ENCODE measurements around the gene SMOC2.
"Not testable (repeated sequence)": the region's sequence is repeated elsewhere in the genome, so short reads cannot be mapped to it uniquely, and the experiment has no call there.

The SMOC2 gene

DNA sequence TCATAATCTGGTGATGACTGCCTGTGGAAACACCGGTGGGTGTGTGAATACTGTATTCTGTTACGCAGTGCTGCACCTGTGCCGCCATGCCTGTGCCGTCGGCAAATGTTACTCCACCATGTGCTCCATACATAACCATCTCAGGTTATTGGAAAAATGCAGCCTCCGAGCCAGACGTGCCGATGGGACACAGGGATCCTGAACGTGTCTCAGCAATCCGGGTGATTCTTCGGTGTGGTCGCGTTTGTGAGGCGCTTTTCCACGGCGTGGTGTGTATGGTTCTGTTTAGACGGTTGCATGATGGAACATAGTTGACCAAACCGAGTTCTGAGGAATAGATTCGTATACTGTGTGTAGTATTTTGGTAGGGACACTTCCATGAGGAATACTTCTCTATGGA is 130.3 kb downstream of the SMOC2 start:
- TF ChIP-seq POLR2A (IDR thresholded peaks at IDR 0.05; ENCODE audit: low read depth, low read length) = no peak
- FAIRE-seq (no peak), DNase-seq (ENCODE audit: insufficient read length, low spot score) (no peak)

DNA sequence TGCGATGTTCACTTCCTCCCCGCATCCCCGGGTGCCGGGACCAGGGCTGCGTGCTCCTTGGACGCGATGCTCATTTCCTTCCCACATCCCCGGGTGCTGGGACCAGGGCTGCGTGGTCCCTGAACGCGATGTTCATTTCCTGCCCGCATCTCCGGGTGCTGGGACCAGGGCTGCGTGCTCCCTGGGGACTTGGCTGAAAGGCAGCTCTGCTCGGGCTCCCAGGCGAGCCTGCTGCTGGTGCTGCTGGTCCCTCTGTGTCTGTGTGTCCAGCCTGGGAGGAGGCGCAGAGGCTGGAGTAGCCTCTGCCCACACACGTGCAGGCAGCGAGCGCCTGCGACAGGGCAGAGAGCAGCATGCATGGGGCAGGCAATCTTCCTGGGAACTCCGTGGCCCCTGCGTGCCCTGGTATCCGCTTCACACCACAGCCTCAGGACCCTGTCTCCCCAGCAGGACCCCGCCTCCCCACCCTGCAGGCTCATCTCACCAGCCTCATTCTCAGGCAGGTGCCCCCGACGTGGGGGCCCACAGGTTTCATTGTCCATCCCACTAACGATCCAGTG is 132.4 kb downstream of the SMOC2 start:
- DNase-seq (ENCODE audit: insufficient read length, low spot score); FAIRE-seq: not testable (repeated sequence)

DNA sequence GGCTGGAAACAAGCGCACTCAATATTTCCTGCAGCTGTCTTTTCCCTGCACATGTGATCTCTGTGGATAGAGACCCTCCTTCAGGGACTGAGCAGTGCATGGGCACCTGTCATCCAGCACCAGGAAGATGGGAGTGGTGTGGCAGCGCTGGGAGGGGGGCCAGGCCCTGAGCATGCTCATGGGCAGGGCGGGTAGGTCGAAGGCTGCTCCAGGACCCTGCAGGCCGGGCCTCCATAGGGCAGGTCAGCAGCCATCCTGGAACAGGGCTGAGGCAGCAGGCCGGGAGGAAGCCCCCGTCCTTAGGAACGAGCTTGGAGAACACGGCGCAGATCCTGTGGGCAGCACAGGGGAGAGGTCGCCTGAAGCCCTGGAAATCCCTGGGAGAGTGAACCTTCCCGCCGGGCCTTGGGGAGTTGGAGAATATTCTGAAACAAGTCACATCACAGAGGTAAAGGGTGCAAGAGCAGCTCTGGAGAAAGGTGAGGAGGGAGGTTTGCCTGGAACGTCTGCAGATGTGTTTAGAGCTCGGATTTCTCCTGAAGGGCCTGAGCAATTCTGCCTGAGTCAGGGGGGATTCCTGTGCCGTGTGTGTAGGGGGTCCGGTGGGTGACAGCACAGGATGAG is 133.2 kb downstream of the SMOC2 start:
- TF ChIP-seq POLR2A (IDR thresholded peaks at IDR 0.05; ENCODE audit: low read depth, low read length) = no peak
- DNase-seq (ENCODE audit: insufficient read length, low spot score) = no peak
- no peak for FAIRE-seq

- FAIRE-seq (no peak), DNase-seq (ENCODE audit: insufficient read length, low spot score) (no peak)
- TF ChIP-seq POLR2A (IDR thresholded peaks at IDR 0.05; ENCODE audit: low read depth, low read length) = no peak
These were observed 133.8 kb downstream of the SMOC2 start for GRCh38 chr6:168574699-168575195.

DNA sequence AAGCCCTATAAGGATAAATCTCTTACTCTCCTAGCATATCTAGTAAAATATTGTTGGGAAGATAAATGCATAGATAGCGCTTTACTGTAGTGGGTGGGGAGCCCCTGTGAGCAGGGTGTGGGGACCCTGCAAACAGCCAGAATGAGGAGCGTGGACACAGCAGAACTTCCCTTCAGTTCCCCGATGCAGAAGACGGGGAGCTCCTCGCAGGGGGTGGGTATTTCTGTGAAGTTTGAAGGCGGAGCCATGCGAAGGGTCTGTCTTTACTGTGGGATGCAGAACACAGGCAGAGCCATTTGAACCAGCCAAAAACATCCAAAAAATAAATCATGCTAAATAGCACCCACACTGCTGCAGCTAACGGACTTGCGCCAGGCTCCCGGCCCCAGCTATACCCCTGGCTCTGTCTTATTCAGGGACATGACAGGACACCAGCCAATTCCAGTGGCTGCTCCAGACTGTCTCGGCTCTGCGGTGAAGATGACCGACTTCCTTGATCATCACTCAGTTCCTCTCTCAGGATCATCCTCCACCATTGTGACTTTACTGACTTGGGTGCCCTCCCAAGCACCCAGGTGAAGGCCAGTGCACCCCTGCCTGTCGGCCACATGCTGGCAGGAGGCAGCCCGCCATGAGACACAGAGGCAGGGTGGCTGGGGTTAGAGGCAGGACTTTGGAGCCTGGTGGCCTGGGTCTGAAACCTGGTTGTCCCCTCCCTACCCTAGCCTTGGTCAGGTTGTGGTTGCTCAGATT is 134.5 kb downstream of the SMOC2 start:
- DNase-seq (ENCODE audit: insufficient read length, low spot score) (no peak), FAIRE-seq (no peak)
- no peak for TF ChIP-seq POLR2A (IDR thresholded peaks at IDR 0.05; ENCODE audit: low read depth, low read length)

DNA sequence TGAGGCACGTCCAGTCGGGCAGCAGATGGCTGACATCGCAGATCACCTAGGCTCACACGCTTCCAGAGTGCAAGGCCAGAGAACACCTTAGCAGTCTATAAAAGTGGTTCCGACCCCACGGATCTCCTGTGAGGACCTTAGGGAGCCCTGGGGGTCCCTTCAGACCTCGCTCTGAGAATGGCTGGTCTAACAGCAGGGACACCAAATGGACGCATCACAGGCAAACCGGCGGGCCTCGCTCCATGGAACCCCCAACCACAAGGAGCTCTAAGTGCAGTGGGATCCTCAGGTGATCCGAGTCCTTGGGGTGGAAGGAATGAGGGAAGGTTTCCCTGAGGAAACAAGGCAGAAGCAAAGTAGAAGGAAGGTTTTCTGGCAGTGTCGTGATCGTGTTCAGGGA is 135.4 kb downstream of the SMOC2 start:
- no peak for TF ChIP-seq POLR2A (IDR thresholded peaks at IDR 0.05; ENCODE audit: low read depth, low read length)
- FAIRE-seq (no peak), DNase-seq (ENCODE audit: insufficient read length, low spot score) (no peak)

DNA sequence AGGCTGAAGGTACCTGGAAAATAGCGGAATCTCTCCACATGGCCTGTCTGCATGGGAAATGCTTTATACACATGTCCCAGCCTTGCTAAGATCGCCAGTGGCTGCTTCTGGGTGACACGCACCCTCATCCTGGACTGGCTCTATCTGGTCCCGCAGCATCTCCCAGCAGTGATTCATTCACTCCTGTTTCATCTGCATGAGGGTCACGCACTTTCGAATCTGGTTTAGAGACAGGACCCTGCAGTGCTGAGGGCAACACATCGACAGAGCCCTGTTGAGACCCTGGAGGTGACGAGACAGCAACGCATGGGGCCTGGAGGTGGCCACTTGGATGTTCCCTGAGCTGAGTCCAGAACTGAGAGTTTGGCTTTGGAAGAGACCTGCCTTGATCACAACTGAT is 136.5 kb downstream of the SMOC2 start:
- no peak for TF ChIP-seq POLR2A (IDR thresholded peaks at IDR 0.05; ENCODE audit: low read depth, low read length)
- no peak for DNase-seq (ENCODE audit: insufficient read length, low spot score)
- FAIRE-seq = no peak

DNA sequence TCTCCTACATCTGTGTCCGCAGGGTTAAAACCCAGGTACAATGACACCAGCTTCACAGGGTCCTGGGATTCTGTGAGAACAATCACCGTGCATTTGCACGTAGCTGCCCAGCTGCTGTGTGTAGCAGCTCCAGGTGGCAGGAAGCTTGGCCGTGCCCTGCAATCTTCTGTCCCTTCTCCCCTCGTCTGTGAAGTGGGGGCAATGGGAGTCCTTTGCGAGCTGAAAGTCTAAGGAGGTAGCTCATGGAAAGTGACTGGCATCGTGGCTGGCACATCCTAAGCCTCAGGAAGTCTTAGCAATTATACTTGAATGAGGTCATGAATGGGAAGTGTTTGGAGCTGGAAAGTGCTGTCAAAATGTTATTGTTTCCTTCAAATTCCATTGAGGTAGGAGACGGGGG is 137.1 kb downstream of the SMOC2 start:
- FAIRE-seq = no peak
- TF ChIP-seq POLR2A (IDR thresholded peaks at IDR 0.05; ENCODE audit: low read depth, low read length) = no peak
- DNase-seq (ENCODE audit: insufficient read length, low spot score) = no peak

DNA sequence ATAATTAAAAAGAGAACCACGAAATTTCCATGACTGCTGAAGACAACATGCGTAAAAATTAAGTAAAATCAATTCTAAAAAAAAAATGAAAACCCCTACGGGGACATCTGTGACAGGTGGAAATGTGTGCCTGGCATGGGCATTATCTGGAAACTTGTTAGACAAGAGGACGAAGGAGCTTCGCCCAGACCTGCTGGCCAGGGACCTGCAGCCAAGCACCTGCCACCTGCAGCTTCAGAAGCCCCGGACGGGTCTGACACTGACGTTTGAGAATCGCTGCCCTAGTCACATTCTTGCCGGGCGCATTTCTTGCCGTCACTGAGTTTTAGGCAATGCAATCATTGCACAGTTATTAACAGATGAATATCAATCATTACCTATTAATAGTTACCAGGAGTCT is 140.3 kb downstream of the SMOC2 start:
- TF ChIP-seq POLR2A (IDR thresholded peaks at IDR 0.05; ENCODE audit: low read depth, low read length) = no peak
- no peak for FAIRE-seq

DNA sequence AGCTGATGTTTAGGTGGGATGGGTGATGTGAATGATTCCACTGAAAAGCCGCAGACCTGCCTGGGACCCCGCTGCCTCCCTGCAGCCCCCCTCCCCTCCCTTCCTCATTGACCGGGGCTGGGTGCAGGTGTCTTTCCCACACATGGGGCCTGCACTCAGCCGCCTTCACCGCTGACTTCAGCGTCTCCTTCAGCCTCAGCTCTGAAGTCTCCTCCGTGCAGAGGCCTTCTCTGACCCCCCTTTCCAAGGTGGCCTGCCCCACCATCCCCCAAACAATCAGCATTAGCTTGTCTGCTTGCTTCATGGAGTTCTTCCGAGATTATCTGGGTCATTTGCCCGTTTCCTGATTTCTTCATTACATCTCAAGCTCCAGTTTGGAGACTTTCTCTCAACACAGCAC is 140.7 kb downstream of the SMOC2 start:
- FAIRE-seq = no peak
- no peak for DNase-seq (ENCODE audit: insufficient read length, low spot score)
- no peak for TF ChIP-seq POLR2A (IDR thresholded peaks at IDR 0.05; ENCODE audit: low read depth, low read length)

More for the DNA sequence above, 140.3 kb downstream of the SMOC2 start:
- DNase-seq (ENCODE audit: insufficient read length, low spot score) = no peak

DNA sequence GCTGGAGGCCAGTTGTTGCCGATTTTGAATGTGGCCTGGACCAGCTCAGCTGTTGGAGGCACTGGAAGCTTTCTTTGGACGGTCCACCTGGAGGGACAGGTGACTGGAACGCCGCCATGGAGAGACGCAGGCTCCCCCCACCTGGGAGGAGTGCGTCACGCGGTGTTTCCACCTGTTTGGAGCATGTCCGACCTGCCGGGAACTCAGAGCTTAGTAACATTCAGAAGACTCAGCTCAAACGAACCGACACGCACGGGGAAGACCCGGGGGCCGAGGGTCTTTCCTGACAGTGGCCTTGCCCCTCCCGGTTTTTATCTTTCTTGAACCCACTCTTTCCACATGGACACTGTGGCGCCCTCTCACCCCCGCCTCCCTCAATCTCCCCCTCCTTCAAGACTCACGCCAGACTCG is 141.6 kb downstream of the SMOC2 start:
- no peak for FAIRE-seq
- DNase-seq (ENCODE audit: insufficient read length, low spot score) = no peak
- no peak for TF ChIP-seq POLR2A (IDR thresholded peaks at IDR 0.05; ENCODE audit: low read depth, low read length)

DNA sequence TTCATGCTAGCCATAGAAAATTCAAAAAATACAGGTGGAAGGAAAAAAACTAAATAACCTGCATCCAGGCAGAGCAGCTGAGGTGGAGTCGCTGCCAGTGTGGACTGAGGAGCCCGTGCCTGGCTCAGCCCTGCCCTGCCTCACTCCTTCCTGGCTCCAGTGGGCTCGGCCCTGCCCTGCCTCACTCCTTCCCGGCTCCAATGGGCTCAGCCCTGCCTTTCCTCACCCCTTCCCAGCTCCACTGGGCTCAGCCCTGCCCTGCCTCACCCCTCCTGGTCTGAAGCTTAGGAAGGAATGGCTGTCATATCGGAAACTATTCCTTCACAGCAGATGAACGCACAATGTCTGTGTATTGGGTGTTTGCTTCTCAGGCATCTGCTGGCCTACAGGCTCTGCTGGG is 142.1 kb downstream of the SMOC2 start:
- no peak for FAIRE-seq
- DNase-seq (ENCODE audit: insufficient read length, low spot score) = no peak
- no peak for TF ChIP-seq POLR2A (IDR thresholded peaks at IDR 0.05; ENCODE audit: low read depth, low read length)

DNA sequence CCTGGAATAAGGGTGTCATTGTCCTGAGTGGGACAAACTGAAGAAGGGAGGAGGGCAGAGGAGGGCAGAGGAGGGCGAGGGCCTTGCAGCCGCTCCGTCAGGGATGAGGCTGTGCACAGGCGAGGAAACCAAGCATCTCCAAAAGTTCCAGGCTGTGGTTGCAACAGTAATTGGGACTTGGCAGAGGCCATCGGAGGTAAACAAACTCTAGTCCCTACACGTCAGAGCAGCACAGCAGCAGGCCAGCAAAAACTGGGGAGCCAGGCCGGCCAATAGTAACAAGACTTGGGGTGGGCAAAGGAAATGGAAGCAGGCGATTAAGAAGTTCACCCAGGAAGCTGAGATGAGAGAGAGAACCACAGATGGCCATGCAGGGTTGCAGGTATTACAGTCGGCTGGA is 142.8 kb downstream of the SMOC2 start:
- DNase-seq (ENCODE audit: insufficient read length, low spot score) (no peak), FAIRE-seq (no peak)
- no peak for TF ChIP-seq POLR2A (IDR thresholded peaks at IDR 0.05; ENCODE audit: low read depth, low read length)

GRCh38 chr6:168584249-168584648 is 143.3 kb downstream of the SMOC2 start:
- DNase-seq (ENCODE audit: insufficient read length, low spot score) = no peak
- no peak for FAIRE-seq
- no peak for TF ChIP-seq POLR2A (IDR thresholded peaks at IDR 0.05; ENCODE audit: low read depth, low read length)

GRCh38 chr6:168584671-168585070 is 143.7 kb downstream of the SMOC2 start:
- no peak for FAIRE-seq
- no peak for TF ChIP-seq POLR2A (IDR thresholded peaks at IDR 0.05; ENCODE audit: low read depth, low read length)
- DNase-seq (ENCODE audit: insufficient read length, low spot score) = no peak

Measured in H54 (cell line).